Spinal cord (tissue), 10 donors: ENCODE measurements around the gene TIFAB. TPM values are rescaled to one million over a fixed set of nuclear protein-coding genes. Genes with fewer than 3 reads are reported as not detected.

Experiments
- DNase-seq, 6 donors: peaks; one replicate each; pipeline versions ENCODE4 v3.0.0 to v3.0.0-alpha.2; 2013 to 2015; ENCODE audit warnings: low spot score in 6 of 6, low read depth in 4 of 6
- H3K27ac ChIP-seq: one replicate; pipeline ENCODE4 v1.5.1; 2013; ENCODE audit warnings: low read depth, low read length, control low read depth
- H3K27me3 ChIP-seq: one replicate; pipeline ENCODE4 v1.6.1; 2013; ENCODE audit warnings: low read length; ENCODE audit not compliant: control insufficient read depth, insufficient read depth
- H3K36me3 ChIP-seq: one replicate; pipeline ENCODE4 v1.6.1; 2013; ENCODE audit warnings: low read length; ENCODE audit not compliant: control insufficient read depth, insufficient read depth
- H3K4me1 ChIP-seq: one replicate; pipeline ENCODE4 v1.6.1; 2013; ENCODE audit warnings: low read length; ENCODE audit not compliant: control insufficient read depth, insufficient read depth
- H3K4me3 ChIP-seq: one replicate; pipeline ENCODE4 v1.5.1; 2013; ENCODE audit warnings: low read depth, low read length, control low read depth
- H3K9me3 ChIP-seq: one replicate; pipeline ENCODE4 v1.6.1; 2013; ENCODE audit warnings: low read length; ENCODE audit not compliant: control insufficient read depth, insufficient read depth
- WGBS: methylation state at CpG from one replicate; pipeline ENCODE4 v1.1.5; 2013; ENCODE audit warnings: missing lambda C conversion rate; ENCODE audit not compliant: insufficient coverage; 5-methylcytosine and 5-hydroxymethylcytosine counted together
- polyA plus RNA-seq, 2 donors: library from polyadenylated mRNA; unstranded; fragments of 120-200 nt; gene quantifications; one replicate each; pipeline ENCODE4 v1.2.1, GENCODE V29; 2013; ENCODE audit not compliant: insufficient read length in 2 of 2
- total RNA-seq, 2 donors: library from RNA; depleted of rRNA in 1 of 2; stranded (reverse); fragments of 120-200 nt in 1 of 2; fragments of >200 nt in 1 of 2; gene quantifications; one replicate each; pipeline versions ENCODE4 v1.2.3 to v1.2.4, GENCODE V29; 2013 to 2014
- donor health status: healthy.

The TIFAB gene
- total and polyA plus RNA-seq, 4 donors: 0.06 to 0.10 TPM; not detected in 2

- no peak for DNase-seq
- WGBS: 71% methylated on average over 11 of the region's 11 CpGs
- Histone ChIP-seq H3K9me3 (no peaks in the 10 kb centered on the region), H3K36me3 (no peaks in the 10 kb centered on the region), H3K4me1 (peaks cover 27% of the 10 kb centered on the region), H3K27me3 (peaks cover 64% of the 10 kb centered on the region), H3K4me3 (no peak overlapping the region), H3K27ac (no peak overlapping the region)
These were observed 8.3 kb upstream of the TIFAB start for GRCh38 chr5:135460246-135461033.

- WGBS: 52% methylated on average over 5 of the region's 5 CpGs
- H3K4me3 ChIP-seq: no peak overlapping the region
- H3K4me1 ChIP-seq: peaks cover 27% of the 10 kb centered on the region
- peaks cover 56% of the 10 kb centered on the region for H3K27me3 ChIP-seq
- no peak overlapping the region for H3K27ac ChIP-seq
- H3K9me3 ChIP-seq: no peaks in the 10 kb centered on the region
- H3K36me3 ChIP-seq: no peaks in the 10 kb centered on the region
- peak in 1 of 6 donors; percentile 73 for DNase-seq
These were observed 6.8 kb upstream of the TIFAB start for GRCh38 chr5:135458921-135459331.

GRCh38 chr5:135458356-135458755 is 6.2 kb upstream of the TIFAB start:
- no peak for DNase-seq
- 100% methylated on average over 1 of the region's 4 CpGs for WGBS
- peaks cover 27% of the 10 kb centered on the region for H3K4me1 ChIP-seq

DNA sequence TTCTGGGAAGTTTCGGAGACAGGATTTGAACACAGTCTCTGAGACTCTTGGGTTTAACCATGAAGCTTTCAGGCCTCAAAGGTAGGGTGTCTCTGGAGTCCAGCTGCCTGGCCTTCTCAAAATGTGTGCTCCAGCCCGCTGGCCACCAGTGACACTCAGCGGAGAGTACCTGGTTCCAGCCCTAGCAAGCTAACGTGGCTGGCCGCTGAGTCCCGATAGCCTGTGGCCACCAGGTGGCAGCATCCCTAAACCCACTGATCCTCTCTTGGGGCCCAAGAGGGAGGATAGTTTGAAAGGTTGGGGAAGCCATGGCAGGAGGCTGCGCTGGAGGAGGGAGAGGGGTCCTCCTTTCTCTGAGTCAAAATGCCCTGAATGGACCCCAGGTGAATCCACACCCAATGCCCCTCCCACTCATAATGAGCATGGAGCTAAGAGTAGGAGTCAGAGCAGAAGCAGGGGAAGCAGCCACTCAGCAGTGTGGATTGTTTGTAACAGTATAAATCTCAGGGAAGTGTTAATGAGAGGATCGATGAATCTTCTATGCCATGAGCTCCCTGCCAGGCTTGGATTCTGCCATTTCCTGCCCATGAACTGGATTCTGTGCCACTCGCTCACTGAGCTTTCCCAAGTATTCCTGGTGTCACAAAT is 5.4 kb upstream of the TIFAB start:
- 70% methylated on average over 5 of the region's 9 CpGs for WGBS
- peaks cover 42% of the 10 kb centered on the region for H3K27me3 ChIP-seq
- DNase-seq: peak in 2 of 6 donors; percentile 68 to 69

More at GRCh38 chr5:135458356-135458755, 6.2 kb upstream of the TIFAB start:
- H3K27me3 ChIP-seq: peaks cover 50% of the 10 kb centered on the region
- no peaks in the 10 kb centered on the region for H3K9me3 ChIP-seq
- no peak overlapping the region for H3K4me3 ChIP-seq
- H3K27ac ChIP-seq: no peak overlapping the region
- H3K36me3 ChIP-seq: no peaks in the 10 kb centered on the region

DNA sequence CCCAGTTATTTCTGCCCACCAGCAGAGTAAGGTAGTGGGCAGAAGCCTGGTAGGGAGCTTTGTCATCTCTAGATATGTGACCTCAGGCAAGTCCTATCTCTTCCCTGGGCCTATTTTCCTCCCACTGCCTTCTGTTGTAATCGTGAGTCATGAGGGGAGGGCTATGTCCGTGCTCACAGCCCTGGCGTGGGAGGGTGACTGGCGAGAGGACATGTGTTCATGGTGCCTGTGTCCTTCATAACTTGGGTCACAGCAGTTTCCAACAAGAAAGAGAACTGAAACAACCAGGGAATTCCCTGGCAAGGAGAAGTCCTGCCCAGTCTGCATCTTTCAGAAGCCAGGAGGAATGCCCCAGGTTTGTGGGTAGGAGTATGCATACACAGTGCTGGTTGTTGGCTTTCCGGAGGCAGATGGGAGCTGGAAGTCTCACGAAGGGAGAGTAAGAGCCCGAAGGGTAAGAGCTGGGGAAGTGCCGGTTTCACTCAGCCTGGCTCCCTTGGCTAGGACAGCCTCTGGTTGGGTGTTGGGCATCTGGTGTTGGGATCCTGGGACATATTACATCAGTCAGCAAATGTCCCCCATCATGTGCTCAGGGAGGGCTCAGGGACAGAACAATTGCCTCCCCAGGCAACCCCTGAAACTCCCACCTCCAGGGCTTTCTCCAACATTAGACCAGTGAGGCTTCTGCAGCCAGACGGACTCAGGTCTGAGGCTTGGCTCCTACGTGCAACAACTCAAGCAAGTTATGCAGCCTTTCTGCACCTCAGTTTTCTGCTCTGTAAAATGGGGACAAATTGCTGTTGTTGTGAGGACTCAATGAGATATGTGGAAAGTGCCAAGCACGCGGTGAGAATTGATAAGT is 4.3 kb upstream of the TIFAB start:
- 83% methylated on average over 9 of the region's 12 CpGs for WGBS
- Histone ChIP-seq H3K4me3 (no peak overlapping the region), H3K36me3 (no peaks in the 10 kb centered on the region), H3K27ac (no peak overlapping the region), H3K4me1 (peaks cover 23% of the 10 kb centered on the region), H3K9me3 (no peaks in the 10 kb centered on the region), H3K27me3 (peaks cover 33% of the 10 kb centered on the region)
- DNase-seq: no peak

More for the DNA sequence above, 5.4 kb upstream of the TIFAB start:
- H3K4me3 ChIP-seq: no peak overlapping the region
- H3K36me3 ChIP-seq: no peaks in the 10 kb centered on the region
- no peaks in the 10 kb centered on the region for H3K9me3 ChIP-seq
- no peak overlapping the region for H3K27ac ChIP-seq
- H3K4me1 ChIP-seq: peaks cover 27% of the 10 kb centered on the region

- H3K36me3 ChIP-seq: no peaks in the 10 kb centered on the region
- H3K9me3 ChIP-seq: no peaks in the 10 kb centered on the region
- 90% methylated on average over 4 of the region's 4 CpGs for WGBS
- peaks cover 25% of the 10 kb centered on the region for H3K4me1 ChIP-seq
- H3K27me3 ChIP-seq: peaks cover 33% of the 10 kb centered on the region
- no peak overlapping the region for H3K4me3 ChIP-seq
- no peak overlapping the region for H3K27ac ChIP-seq
- DNase-seq: no peak
These were observed 3.7 kb upstream of the TIFAB start for GRCh38 chr5:135455876-135456237.

GRCh38 chr5:135454946-135455345 is 2.8 kb upstream of the TIFAB start:
- H3K4me3 ChIP-seq: no peak overlapping the region
- no peaks in the 10 kb centered on the region for H3K36me3 ChIP-seq
- H3K9me3 ChIP-seq: no peaks in the 10 kb centered on the region
- peaks cover 29% of the 10 kb centered on the region for H3K4me1 ChIP-seq
- 97% methylated on average over 3 of the region's 3 CpGs for WGBS
- no peak for DNase-seq
- no peak overlapping the region for H3K27ac ChIP-seq
- peaks cover 27% of the 10 kb centered on the region for H3K27me3 ChIP-seq

GRCh38 chr5:135453613-135454012 is 1.5 kb upstream of the TIFAB start:
- Histone ChIP-seq H3K9me3 (no peaks in the 10 kb centered on the region), H3K27me3 (peaks cover 19% of the 10 kb centered on the region), H3K27ac (no peak overlapping the region), H3K36me3 (no peaks in the 10 kb centered on the region), H3K4me1 (peaks cover 30% of the 10 kb centered on the region), H3K4me3 (no peak overlapping the region)
- no CpG with 5 or more reads among the region's 4 CpGs for WGBS
- no peak for DNase-seq

DNA sequence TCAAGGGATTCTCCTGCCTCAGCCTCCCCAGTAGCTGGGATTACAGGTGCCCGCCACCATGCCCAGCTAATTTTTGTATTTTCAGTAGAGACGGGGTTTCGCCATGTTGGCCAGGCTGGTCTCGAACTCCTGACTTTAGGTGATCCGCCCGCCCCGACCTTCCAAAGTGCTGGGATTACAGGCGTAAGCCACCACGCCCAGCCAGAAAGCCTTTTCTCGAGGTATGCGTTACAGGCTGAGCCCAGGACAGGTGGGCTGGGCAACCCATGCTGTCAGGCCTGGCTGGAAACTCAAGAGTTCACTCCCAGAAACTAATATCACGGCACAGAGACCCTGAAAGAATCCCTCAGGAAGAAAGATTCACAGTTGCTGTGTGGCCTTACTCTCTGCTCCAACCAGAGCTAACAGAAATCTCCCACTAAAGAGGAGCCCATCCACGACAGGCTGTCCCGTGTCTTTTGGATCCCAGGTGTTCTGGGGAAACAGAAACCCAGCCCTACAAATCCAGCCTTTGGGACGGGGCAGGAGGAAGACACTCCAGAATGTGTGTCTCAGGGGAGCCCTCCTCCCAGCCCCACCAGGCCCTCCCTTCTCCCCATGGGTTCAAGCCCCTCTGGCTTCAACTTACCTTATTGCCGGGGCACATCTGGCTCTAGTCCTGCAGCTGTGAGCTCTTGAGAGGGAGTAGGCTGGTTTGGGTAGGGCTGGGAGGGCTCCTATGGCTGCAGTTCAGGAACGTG is 400 bp downstream of the TIFAB start:
- no peaks in the 10 kb centered on the region for H3K9me3 ChIP-seq
- peaks cover 18% of the 10 kb centered on the region for H3K4me1 ChIP-seq
- H3K27me3 ChIP-seq: peaks cover 10% of the 10 kb centered on the region
- no peaks in the 10 kb centered on the region for H3K36me3 ChIP-seq
- H3K27ac ChIP-seq: no peak overlapping the region
- no peak for DNase-seq
- 86% methylated on average over 10 of the region's 17 CpGs for WGBS
- no peak overlapping the region for H3K4me3 ChIP-seq
